ENCODE results near the gene NLGN1.

NLGN1 gene

DNA sequence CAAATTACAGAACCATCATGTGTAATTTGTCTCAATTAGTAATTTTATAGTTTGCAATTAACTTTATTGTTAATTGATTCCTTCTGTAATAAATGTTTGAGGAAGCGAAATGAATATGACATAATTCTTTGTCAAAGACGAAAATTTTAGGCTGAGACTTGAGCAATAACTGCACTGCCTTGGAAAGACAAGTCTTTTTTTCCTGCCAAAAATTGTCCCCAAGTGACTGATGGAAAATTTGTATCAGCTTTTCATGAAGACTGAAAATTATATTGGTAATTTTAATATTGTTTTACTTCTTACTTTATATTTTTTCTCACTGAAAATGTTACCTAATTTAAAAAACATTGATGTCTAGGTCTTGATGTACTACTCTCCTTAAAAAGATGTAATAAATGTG lies 622.6 kb downstream of the NLGN1 start:
- no peak for DNase-seq

DNA sequence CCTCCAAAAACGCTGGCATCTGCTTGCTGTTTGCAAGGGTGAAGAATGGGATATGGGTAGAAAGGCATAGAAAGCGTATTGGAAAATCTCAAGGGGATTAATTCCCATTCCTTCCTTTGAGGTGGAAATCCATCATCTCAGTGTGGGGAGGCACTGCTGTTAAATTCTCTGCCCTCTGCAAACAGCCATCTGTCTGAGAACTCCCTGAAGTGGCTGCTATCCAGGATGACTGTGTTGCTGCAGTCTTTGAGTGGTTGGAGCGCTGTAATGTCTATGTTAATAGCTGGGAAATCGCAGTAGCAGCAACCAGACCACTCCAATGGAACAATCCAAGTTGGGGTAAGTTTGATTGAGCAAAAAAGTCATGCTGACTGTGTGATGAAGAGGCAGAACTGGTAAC lies 625.9 kb downstream of the NLGN1 start:
- peak; percentile 21 for DNase-seq

DNA sequence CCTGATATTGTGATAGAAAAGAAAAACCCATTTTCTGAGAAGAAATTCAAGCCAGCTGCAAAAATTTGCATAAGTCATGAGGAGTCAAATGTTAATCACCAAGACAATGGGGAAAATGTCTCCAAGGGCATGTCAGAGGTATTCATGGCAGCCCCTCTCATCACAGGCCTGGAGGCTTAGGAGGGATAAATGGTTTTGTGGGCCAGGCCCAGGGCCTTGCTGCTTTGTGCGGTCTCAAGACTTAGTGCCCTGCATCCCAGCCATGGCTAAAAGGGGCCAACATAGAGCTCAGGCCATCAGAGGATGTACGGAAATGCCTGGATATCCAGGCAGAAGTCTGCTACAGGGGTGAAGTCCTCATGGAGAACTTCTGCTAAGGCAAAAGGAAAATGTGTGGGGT lies 631.1 kb downstream of the NLGN1 start:
- DNase-seq: no peak

DNA sequence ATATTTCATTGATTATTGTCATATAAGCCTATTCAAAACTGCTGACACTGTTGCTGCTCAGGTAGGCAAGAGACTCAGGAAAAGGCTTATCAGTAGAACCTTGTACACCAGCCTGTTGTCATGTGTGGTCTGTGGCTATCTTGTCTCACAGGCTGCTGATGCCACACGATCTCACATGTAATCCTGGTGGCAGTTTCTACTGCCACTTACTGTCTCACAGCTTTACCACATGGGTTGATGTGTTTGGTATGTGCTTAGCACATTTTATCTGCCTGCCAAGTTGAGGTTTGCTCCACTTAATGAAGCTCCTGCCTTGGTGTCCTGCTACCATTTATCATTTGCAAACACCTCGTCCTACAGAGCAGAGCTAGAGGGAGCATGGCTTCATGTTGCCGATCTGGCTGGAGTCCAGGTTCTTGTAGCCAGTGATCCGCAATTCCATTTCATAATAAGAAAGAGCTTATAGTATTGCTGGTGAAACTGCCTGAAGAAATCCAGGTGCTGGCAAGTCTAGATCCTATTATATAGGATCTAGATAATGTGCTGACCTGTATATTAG lies 637.9 kb downstream of the NLGN1 start:
- DNase-seq: no peak

DNA sequence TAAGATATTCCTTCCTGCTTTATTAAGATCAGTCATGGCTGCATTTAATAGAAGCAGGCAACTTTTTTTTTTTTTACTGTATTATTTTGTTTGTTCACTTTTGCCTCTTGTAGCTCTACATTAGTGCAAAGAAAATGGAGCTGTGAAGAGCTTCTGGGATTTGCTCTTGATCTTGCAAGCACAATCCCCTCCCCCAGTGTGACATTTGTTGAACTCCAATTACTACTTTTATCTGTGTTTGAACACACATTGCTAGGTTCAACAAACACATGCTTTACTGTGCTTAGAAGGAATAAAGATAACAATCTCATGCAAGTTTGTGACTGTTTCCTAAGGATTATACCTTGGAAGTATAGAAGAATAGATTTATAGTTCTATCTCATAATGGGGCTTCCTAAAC lies 648.8 kb downstream of the NLGN1 start:
- no peak for DNase-seq

DNA sequence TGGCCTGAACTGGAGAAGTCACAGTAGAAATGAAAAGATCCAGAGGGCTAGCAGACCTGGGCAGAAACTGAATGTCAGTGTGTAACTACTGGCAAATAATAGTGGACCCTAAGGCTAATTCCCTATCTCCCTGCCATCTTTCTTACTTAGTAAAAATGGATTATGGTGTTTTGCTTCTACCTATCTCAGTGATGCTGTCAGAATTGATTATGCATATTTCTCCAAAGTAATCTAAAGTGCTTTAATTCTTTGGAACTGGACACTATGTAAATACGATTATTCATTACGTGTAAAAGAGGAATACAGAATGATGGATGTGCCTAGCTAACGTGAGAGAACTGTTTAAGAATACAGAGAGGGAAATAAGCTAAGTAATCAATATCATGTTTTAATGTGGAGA lies 651.9 kb downstream of the NLGN1 start:
- DNase-seq: no peak

DNA sequence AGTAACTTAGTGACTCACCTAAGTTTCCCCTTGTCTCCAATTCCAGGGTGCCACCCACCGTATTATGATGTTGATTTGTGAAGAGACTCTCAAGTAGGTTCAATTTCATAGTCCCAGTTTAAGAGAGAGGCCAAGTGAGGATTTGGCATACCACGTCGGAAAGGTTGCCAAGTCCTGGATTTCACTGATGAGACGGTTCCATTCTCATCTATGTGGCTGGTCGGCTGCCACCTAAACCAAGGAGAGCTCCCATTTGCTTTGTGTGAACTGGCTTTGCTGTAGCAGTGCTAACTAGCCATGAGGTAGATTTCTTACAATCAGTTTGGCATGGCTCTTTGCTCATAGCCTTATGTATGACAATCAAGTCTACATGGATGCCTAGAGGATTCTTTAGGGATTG lies 653.6 kb downstream of the NLGN1 start:
- no peak for DNase-seq

GRCh38 chr3:174058804-174059203 lies 661.3 kb downstream of the NLGN1 start:
- DNase-seq: no peak

DNA sequence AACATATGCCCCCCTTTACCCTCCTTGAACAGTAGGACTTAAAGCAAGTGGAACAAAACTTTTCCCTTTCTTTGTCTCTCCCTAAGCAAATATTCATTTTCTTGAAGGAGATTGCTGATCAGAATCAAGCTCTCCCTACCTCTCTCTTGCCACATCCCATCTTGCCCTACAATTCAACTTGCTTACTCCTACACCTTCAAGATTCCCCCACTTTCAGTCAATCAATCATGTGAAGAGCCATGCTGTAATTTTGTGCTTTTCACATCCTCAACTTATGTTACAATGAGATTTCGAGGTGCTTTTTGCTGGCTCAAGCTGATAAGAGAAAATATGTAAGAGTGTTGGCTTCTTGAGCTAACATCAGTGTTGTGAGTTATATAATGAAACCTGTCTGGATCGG lies 662.9 kb downstream of the NLGN1 start:
- DNase-seq: no peak

GRCh38 chr3:174061162-174061561 lies 663.6 kb downstream of the NLGN1 start:
- no peak for DNase-seq

- DNase-seq: no peak
Measured at GRCh38 chr3:174061731-174062130, 664.2 kb downstream of the NLGN1 start.

- DNase-seq: no peak
Measured at GRCh38 chr3:174062923-174063322, 665.4 kb downstream of the NLGN1 start.

GRCh38 chr3:174068035-174068434 lies 670.5 kb downstream of the NLGN1 start:
- DNase-seq: no peak

DNA sequence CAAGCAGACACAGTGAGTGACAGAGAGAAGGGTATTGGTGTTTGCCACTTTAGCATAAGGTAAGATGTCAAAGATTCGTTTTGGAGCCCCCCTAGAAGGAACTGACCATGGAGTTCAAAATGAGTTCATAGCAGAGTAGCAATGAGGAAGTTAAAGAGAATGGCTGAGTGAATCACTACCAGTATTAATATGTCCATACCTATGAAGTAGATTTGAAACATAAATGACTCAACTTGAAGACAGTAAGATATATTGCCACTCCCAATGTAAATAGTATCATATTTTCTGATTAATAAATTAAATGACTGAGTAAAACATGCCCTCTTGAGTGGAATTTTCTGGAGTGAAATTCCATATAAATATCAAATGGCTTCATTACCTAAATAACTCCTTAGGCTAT lies 675.1 kb downstream of the NLGN1 start:
- no peak for DNase-seq

DNA sequence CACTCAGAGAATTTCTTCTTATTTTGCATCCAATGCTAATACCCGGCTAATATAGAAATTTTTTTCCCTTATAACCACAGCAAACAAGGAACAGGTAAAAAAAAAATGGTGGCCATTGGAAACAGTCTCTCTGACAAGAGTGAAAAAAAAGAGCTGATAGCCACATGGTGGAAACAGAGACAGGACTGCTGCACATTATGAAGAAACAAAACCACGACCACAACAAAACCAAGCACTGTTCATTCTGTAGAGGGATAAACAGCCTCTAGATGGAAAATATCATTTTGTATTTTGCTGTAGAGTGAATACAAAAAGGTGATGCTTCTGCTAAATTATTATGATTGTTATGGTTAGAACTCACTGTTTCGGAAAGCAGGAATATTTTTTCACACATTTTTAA lies 686.2 kb downstream of the NLGN1 start:
- no peak for DNase-seq

DNA sequence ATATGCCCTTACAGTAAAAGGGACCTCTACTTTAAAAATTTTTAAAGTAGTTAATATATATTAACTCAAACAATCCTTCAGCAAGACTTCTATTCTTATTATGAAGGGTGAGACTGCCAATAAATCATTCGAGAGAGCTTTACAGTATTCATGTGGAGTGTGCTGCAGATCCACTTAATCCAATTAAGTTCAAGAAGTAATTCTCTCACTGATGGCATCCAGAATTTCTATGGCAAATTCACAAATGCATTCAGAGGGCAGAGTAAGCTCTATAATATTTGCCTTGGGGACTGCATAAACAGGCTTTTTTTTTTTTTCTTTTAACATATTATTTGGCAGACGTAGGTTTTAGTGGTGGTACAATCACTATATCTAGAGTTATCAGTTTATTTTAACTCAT lies 692.0 kb downstream of the NLGN1 start:
- DNase-seq: peak; percentile 6

DNA sequence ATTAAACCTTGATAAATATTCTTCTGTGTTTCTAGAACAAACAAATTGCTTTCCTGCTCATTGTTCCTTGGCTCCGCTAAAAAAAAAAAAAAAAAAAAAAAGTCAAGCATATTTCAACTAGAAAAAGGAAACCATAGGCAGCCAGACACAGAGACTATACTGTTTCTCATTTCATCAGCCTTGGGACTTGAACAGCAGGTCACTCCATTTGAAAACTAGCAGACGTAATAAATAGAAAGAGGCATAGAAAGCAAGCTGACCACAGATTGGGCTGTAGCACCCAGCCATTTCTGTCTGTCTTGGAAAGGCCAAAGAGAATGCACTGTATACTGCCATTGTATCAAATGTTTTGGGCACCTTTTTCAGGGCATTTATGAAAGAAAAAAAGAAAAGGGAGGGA lies 697.1 kb downstream of the NLGN1 start:
- DNase-seq: no peak

DNA sequence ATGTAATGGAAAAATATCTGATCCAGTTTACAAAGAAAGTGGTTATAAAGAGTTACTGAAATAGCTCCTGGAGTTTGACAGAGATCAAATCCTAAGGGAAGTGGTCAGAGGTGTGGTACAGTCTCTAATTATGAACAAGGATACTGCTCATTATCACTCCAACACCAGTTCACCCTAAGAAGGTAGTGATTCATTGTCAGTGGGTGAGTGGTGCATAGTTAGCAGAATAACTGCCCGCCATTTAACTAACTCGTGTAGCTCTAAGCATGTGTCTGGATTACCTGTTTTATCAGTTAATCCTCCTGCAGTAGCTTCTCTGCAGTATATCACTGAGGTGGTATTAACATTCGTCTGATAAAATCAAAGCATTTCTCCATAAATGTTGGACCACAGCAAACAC lies 700.1 kb downstream of the NLGN1 start:
- DNase-seq: no peak

DNA sequence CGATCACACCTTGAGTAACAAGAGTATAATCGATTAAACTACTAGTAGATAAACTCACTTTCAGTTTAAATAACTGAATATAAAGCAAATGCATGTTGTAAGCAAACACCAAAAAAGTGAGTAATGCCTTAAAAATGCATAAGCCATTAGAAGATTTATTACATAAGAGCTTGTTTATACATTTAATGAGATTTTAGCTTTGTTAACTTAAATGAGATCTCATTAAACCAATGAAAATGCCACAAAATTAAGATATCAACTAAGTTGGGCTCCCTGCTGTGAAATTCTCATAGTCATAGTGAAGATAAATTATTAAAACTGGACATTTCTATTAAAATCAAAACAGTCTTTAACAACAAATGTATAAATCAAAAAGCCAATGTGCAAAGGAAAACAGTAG lies 701.2 kb downstream of the NLGN1 start:
- DNase-seq: no peak

- DNase-seq: no peak
Measured at GRCh38 chr3:174099724-174100123, 702.2 kb downstream of the NLGN1 start.

DNA sequence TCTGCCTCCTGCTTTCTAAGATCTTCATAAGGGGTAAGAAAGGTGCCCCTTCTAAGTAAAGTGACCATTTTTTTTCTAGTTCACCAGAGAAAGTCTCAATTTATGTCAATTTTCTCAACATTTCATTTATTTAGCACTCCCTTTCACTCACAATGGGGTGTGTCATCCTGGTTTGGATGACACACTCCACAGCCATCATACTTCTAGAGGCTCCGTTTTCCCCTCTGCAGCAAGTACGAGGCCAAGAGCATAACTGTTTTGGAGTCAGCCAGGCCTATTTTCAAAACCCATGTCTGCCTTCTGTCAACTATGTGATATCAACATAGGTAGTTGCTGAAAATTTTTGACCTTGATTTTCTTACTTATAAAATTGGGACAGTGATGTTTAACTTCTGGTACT lies 703.2 kb downstream of the NLGN1 start:
- no peak for DNase-seq

DNA sequence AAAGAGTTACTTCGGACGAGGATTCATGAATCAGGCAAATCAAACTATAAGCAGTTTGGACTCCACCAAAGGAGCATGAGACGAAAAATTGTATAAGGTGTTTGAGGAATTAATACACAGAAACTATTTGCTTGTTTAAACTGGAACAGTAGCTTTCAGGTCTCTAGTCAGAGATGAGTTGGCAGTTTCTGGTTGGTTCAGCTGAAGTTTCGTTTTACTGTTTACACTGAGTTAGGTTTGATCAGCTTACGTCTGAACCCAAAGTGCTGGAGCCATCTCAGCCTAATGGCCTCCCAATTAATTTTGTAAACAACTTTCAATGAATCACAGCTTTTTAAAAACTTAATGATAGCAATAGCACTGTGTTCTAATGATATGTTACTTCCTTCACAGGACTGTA lies 703.7 kb downstream of the NLGN1 start:
- no peak for DNase-seq

DNA sequence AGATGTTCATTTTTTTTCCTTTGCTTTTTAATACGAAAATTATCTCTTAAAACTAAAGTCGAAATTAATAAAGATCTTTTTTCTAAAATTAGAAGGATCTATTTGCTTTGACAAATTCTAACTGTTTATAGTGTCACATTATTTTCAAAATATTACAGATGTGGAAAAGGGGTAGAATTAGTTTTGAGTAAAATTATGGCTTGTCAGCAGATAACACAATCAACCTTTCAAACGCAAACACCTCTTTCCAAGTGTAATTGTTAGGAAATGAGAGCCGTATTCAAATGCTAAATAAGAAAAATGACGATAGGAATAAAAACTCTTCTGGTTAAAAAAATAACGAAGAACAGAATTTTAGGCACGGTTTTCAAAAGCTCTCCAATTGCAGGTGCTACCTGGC lies 704.7 kb downstream of the NLGN1 start:
- no peak for DNase-seq

DNA sequence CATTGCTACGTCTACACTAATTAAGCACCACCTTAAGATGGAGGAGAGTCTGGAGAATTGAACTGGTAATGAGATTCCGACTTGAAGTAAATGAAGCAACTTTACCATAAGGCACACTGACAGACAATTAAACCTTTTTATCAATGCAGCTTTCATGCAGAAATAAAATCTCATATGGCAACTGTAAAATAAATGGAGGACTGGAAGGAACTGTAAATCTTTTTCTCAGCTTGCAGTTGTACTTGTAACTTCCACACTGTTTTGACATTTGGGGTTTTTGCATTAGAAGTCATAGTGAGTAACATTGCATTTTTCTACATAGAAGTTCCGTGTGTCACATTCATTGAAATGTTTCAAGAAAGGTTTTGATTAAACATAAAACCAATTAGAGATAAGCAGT lies 705.3 kb downstream of the NLGN1 start:
- DNase-seq: no peak

- DNase-seq: no peak
Measured at GRCh38 chr3:174110761-174111160, 713.2 kb downstream of the NLGN1 start.

DNA sequence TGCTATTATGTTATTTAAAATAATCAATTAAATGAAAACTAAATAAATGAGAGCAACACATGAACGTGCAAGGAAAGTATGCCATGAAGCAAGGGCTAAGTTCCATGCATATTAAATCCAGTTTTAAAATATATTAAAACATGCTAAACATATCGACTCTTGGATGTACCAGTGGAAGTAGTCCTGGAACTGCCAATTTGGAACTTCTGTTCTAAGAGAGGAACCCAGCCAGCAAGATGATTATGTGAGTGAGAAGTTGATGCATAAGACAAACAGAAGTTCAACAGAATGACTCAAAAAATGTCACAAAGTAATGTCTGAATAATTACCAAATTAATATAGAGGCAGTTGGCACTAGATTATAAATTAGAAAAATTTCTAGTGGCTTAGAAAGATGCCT lies 714.2 kb downstream of the NLGN1 start:
- no peak for DNase-seq

Measured in DMS79 (cell line).